HCT116 (cell line): ENCODE results near the gene ALG3.

ENCODE experiments used
- ATF3 ChIP-seq: IDR thresholded peaks from 2 replicates; pipeline ENCODE4 v1.6.1; 2012
- CTCF ChIP-seq, 3 experiments: fragments of 200-600 bp in 1 of 3; sonication (generic) in 1 of 3; IDR thresholded peaks in 2 of 3; conservative IDR thresholded peaks in 1 of 3; 2 replicates each; pipeline ENCODE4 v1.5.1; 2012 to 2017; ENCODE audit warnings: low read depth in 2 of 3, low read length in 2 of 3, antibody characterized with exemption in 1 of 3, borderline replicate concordance in 1 of 3, control low read depth in 1 of 3, mild to moderate bottlenecking in 1 of 3, mixed read lengths in 1 of 3, mixed run types in 1 of 3, moderate library complexity in 1 of 3; ENCODE audit not compliant: insufficient read depth in 1 of 3
- EZH2 ChIP-seq: fragments of 200-600 bp; sonication (generic); IDR thresholded peaks from 2 replicates; pipeline ENCODE4 v1.6.1; 2017; ENCODE audit warnings: antibody characterized with exemption, mixed run types
- EZH2phosphoT487 ChIP-seq: fragments of 200-600 bp; IDR thresholded peaks from 2 replicates; pipeline ENCODE4 v1.6.1; 2018; ENCODE audit warnings: antibody characterized with exemption, borderline replicate concordance
- POLR2A ChIP-seq: IDR thresholded peaks from 2 replicates; pipeline ENCODE4 v1.7.0; 2011; ENCODE audit warnings: borderline replicate concordance; ENCODE audit not compliant: insufficient read depth, insufficient read length; ENCODE audit errors: extremely low read depth
- POLR2AphosphoS5 ChIP-seq: IDR thresholded peaks from 2 replicates; pipeline ENCODE4 v1.6.1; 2011; ENCODE audit warnings: mild to moderate bottlenecking, low read depth, low read length, moderate library complexity
- REST ChIP-seq: IDR thresholded peaks from 2 replicates; pipeline ENCODE4 v1.6.1; 2012; ENCODE audit warnings: low read depth
- TCF7L2 ChIP-seq: IDR thresholded peaks from 2 replicates; pipeline ENCODE4 v1.7.0; 2011; ENCODE audit warnings: borderline replicate concordance, inconsistent platforms; ENCODE audit not compliant: insufficient read depth, insufficient read length; ENCODE audit errors: extremely low read depth

GRCh38 chr3:184284696-184285095 lies 35.9 kb upstream of the ALG3 start:
- TF ChIP-seq CTCF (IDR thresholded peaks at IDR 0.05 in 2 of 3, conservative IDR thresholded peaks at IDR 0.05 in 1 of 3; ENCODE audit: borderline replicate concordance in 1 of 3, insufficient read depth in 1 of 3, low read depth in 2 of 3, low read length in 2 of 3) (peak; percentile 64 to 82 (median 67)), EZH2 (no peak), POLR2A (no peak), REST (no peak), EZH2phosphoT487 (no peak), POLR2AphosphoS5 (no peak), TCF7L2 (no peak), ATF3 (no peak)
